Fibroblast of the aortic adventitia (primary cell): Measurements from ENCODE around the gene TGM2. TPM values are rescaled to one million over a fixed set of nuclear protein-coding genes. Genes with fewer than 3 reads are reported as not detected.

Experiments used
- DNase-seq: peaks from one replicate; pipeline ENCODE4 v3.0.0-alpha.2; 2010; ENCODE audit warnings: low read depth
- H3K4me3 ChIP-seq: 2 replicates; pipeline ENCODE4 v1.5.1; 2011; ENCODE audit warnings: low read depth, mild to moderate bottlenecking, control low read depth, low read length, moderate library complexity
- total RNA-seq: library from RNA; depleted of rRNA; stranded (reverse); fragments of >200 nt; gene quantifications from 2 replicates; pipeline ENCODE4 v1.2.3, GENCODE V29; 2012; ENCODE audit warnings: low replicate concordance
- TF ChIP-seq, protein P1 (sequence below): IDR thresholded peaks from 2 replicates; pipeline ENCODE4 v1.5.1; 2011; ENCODE audit warnings: mild to moderate bottlenecking, low read length, control low read depth, inconsistent platforms; ENCODE audit not compliant: insufficient read depth

The TGM2 gene
- total RNA-seq, 1 donor: 117 TPM

DNA sequence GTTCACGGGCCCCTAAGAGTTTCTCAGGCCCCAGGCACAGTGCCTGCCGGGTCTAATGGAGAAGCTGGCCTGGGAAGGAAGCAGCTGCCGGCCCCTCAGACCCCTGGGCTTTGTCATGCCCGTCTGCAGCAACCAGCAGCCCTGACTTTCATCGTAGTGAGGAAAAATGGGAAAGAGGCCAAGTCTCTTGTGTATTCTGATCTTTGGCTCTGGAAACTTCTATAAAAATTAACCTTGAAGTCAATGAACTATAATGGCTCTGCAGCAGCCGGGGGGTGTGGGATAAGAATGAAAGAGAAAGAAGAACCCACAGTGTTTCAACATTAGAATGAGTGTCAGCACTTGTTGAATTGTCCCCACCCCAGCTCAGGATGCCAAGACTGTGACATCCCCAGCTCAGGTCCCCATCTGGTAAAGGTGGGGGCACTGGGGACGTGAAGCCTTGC lies 12.9 kb downstream of the TGM2 start:
- DNase-seq: peak; percentile 58
- H3K4me3 ChIP-seq: no peak overlapping the region
- TF ChIP-seq, protein P1, sequence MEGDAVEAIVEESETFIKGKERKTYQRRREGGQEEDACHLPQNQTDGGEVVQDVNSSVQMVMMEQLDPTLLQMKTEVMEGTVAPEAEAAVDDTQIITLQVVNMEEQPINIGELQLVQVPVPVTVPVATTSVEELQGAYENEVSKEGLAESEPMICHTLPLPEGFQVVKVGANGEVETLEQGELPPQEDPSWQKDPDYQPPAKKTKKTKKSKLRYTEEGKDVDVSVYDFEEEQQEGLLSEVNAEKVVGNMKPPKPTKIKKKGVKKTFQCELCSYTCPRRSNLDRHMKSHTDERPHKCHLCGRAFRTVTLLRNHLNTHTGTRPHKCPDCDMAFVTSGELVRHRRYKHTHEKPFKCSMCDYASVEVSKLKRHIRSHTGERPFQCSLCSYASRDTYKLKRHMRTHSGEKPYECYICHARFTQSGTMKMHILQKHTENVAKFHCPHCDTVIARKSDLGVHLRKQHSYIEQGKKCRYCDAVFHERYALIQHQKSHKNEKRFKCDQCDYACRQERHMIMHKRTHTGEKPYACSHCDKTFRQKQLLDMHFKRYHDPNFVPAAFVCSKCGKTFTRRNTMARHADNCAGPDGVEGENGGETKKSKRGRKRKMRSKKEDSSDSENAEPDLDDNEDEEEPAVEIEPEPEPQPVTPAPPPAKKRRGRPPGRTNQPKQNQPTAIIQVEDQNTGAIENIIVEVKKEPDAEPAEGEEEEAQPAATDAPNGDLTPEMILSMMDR: no peak

DNA sequence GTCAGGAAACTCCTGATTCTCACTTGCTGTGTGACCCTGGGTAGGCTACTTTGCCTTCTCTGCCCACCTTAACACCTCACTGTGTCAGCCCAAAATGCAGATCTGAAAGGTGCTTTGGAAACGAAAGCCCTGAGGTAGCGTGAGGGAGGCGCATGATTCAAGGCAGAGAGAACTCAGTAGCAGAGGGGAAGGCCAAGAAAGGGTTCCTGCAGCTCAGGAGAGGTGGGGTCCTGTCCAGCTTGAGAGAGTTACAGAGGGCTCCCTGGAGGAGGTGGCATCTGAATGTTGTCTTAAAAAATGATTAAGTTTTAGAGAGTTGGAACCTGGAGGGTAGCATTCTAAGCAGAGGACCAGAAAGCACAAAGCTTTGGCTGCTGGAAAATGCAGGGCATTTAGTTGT lies 13.6 kb downstream of the TGM2 start:
- no peak overlapping the region for H3K4me3 ChIP-seq
- no peak for DNase-seq
- TF ChIP-seq, protein P1: no peak

DNA sequence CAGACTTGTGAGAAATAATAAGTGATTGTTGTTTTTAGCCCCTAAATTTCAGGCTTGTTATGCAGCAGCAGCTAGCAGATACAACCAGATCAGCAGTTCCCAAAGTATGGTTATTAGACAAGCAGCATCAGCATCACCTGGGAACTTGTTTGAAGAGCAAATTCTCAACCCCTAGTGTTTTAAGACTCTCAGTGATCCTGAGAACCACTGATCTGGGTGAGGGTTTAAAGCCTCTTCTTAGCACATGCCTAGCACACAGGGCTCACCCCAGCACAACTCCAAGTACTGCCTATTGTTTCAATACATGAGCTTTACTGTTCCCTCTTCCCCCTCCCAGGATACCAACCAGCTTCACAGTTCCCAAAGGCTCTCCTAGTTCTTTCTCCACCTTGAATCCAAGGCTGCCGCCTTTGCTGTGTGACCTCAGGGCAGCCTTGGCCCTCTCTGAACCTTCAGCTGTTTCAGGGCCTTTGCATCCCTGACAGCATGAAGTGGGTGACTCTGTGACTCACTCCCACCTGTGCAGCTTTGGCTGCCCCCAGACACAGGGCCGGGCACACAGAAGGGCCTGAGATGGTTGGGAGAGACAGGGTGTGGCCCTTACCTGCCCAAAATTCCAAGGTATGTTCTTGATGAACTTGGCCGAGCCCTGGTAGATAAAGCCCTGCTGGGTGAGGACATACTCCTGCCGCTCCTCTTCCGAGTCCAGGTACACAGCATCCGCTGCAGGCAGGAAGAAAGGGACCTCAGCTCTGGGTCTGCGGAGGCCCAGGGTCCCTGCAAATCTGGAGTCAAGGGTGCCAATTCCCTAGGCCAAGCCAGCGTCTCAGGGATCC lies 14.5 kb downstream of the TGM2 start:
- DNase-seq: no peak
- TF ChIP-seq, protein P1: no peak
- no peak overlapping the region for H3K4me3 ChIP-seq

DNA sequence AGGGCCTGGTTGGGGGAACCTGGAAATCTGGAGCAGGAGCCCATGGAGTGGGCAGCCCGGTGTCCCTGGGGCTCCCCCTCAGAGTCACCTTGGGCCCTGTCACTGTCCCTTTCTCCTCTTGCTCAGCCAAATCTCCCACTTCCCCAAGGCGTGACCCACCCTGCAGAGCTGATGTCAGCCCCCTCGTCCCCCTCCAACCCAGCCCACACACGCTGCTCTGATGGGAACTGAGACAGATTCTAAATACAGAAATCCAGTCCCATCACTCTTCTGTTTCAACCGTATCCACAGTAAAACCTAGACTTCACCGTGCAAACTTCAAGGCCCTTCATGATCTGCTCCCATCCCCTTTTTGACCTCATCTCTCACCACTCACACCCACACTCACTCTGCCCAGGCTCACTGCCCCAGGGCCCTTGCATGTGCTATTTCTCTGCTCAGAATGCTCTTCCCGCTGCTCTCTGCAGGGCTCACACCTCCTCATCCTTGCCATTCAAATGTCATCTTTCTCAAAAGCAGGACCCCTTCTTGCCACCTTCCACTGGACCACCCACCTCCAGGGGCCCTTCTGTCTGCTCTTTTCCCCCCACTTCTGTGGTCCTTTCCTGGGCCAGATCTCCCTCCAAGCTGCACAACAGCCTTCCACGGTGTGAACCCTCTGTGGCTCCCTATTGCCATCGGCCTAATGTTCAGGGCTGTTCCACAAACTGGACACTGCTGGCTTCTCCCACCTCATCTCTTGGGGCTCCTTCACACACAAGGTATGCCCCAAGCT lies 16.6 kb downstream of the TGM2 start:
- DNase-seq: no peak
- TF ChIP-seq, protein P1: no peak
- H3K4me3 ChIP-seq: no peak overlapping the region

DNA sequence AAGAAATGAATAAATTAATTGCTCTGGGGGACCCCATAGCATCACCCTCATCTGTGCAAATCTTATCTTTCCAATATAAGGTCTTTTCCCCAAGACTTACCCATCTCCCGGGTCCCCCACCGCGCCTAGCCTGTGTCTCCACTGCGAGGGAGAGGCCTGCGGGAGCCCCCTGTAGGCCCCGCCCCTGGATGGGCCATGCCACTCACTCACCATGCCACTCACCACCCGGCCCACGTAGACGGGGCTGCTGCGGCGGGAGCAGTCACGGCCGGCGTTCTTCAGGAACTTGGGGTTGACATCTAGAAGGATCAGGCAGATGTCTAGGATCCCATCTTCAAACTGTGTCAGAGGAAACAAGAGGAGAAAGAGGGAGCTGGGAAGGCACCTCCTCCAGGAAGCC lies 17.3 kb downstream of the TGM2 start:
- TF ChIP-seq, protein P1: no peak
- no peak for DNase-seq
- no peak overlapping the region for H3K4me3 ChIP-seq

DNA sequence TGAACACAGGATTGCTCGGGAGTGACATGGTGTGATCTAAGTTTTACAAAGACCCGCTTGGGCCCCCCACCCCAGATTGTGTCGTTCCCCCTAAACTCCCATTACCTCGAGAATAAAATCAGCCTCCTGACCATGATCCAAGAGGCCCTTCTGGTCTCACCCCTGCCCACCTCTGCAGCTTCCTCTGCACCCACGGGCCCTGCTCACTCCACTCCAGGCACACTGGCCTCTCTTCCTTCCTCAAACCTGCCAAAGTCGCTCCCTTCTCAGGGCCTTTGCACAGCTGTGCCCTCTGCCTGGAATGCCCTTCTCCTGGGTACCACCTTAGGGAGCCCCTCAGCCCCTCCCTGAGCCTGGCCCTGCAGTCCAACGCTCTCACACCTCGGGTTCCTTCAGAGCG lies 17.9 kb downstream of the TGM2 start:
- H3K4me3 ChIP-seq: no peak overlapping the region
- TF ChIP-seq, protein P1: no peak
- no peak for DNase-seq
